CD4-positive, alpha-beta T cell treated with Interferon alpha-2 for 1 hour (primary cell): ENCODE data around the gene GPC6.

Source experiments
- DNase-seq, 2 donors: peaks; one replicate each; pipeline ENCODE4 v3.0.0-alpha.2; 2020 to 2022

The GPC6 gene

GRCh38 chr13:94090773-94091480, 864.3 kb downstream of the GPC6 start:
- no peak for DNase-seq

- no peak for DNase-seq
Measured at GRCh38 chr13:94093652-94094315, 867.2 kb downstream of the GPC6 start.

- no peak for DNase-seq
Measured at GRCh38 chr13:94109715-94110374, 883.2 kb downstream of the GPC6 start.

DNA sequence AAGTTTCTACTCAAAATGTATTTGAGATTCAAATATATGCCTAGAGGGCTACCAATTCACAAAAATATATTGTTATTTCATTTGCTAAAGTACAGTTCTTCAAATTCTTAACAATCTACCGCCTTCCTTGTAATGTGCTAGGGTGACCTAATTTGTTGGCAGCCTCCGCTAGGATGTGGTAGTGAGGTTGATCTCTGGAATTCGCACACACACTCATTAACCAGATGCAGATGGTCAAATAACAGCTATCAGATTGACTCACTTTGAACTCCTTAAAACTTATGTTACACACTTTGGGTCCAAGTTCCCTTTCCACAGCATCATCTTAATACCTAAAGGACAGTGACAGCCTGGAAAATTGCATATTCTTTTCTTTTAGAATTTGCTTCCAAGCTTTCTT, 885.6 kb downstream of the GPC6 start:
- no peak for DNase-seq

GRCh38 chr13:94112731-94113130, 886.1 kb downstream of the GPC6 start:
- DNase-seq = no peak

DNA sequence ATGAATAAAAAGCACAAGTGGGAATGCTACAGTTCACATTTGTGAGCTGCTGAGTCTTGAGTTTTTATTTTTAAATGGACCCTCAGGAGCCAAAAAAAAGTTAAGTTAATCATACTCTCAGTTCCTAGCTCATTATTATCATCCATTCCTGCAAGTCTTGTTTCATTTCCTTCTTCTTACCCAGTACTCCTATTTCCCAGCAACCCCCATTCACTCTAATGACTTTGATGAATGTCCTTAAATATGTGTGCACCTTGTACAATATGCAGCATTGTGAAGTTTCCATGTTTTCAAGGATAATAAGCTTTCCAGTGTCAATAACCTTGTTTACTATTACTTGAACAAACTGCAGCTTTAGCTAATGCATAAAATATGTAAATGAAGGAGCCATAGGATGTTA, 886.6 kb downstream of the GPC6 start:
- DNase-seq = no peak

DNA sequence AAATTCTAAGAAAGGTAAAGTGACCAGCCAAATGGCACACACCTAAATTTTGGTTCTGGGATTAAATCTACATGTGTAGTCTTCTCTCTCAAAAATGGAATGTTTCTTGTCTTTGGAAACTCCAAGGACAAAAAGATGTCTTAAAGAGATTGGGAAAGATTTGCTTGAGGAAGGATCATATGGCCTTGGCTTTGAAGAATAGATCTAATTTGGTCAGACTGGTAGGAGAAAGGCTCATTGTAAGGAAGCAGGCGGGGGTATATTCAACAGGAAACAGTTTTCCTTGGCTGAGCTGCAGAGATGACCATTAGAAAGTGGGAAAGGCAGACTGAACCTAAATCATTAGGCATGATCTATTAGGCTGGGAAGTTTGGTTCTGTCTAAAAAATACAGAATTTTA, 887.6 kb downstream of the GPC6 start:
- no peak for DNase-seq

- peak in 1 of 2 donors; percentile 1 for DNase-seq
Measured at GRCh38 chr13:94115054-94115453, 888.4 kb downstream of the GPC6 start.

DNA sequence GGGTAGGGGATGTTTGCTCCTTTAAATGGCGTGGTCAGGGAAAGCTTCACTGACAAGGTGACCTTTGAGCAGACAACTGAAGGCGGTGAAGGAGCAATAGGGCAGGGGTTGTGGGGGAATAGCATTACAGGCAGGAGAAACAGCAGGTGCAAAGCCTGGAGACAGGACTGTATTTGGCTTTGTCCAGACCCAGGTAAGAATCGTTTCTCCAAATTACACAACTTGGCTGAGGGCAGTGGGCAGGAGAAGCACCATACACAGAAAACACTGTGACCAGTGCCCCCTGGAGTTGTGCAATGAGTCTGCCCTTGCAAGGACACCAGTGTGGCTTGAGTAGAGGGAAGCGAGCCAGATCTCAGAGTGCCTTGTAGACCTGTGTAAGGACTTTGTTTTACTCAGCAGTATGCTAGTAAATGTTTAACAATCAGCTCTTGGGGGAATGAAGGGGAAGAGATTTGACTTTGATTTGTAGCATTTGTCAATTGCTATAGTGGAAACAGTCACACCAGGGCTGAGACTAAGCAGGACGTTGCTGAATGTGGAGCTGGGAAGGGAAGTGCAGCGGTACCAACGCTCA, 892.8 kb downstream of the GPC6 start:
- no peak for DNase-seq

DNA sequence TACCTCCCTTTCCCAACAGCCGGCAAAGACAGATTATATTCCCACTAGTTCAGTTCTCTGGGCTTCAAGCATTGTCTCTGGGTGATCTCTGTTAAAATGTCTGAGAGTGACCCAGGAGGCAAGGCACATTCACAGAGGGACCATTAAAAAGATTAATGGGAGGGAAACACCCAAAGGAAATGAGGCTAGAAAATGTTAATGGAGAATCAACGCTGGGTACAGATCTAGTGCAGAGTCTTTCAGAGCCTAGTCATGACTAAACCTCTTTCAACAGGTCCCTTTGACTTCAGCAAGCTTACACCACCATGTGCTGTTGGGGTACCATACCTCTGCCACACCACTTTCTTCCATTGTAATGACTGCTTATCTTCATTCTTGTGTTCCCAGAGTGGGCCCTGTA, 894.3 kb downstream of the GPC6 start:
- DNase-seq = no peak

DNA sequence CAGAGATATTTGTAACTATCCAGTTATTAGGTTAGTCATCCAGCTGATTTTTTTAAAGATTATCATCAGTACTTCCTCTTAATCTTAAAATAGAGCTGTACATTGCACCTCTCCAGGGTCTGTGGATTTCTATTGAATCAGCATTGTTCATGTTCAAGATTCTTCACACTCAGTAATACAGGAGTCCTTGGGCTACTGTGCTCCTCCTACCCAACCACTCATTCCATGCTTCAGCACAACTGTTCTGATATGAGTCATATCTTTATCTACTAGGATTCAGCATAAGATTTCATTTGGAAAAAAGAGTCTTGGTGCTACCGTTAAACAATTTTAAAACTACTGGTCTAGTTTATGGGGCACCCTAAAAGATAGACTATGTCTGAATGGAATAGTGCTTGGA, 895.1 kb downstream of the GPC6 start:
- DNase-seq = no peak

DNA sequence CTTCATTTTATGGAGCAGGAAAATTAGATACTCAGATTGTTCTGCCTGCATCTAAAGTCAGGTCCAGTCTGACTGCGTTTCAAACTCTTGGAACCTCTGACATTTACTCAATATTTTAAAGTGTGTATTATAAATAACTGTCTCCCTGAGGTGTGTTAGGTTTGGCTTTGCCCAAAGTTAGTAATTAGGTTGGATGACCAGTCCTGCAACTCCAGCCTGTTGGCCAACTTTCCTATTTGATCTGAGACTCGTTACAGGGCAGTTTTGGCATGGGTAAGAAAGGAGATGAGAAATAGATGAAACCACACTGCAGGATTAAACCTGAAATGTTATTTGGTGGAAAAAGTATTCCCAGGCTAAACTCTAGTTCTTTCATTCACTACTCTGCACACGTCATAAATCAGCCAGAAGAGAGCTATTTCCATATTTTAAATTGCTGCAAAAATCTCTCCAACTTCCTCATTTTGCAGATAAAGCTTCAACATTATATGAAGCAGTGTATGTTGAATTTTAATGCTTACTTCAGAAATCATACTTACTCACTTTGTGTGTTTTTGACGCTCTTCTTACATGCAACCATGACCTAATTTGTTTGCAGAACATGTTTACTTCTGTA, 895.8 kb downstream of the GPC6 start:
- DNase-seq = no peak

- DNase-seq = no peak
Measured at GRCh38 chr13:94123557-94123956, 897.0 kb downstream of the GPC6 start.

- no peak for DNase-seq
Measured at GRCh38 chr13:94128430-94128829, 901.8 kb downstream of the GPC6 start.

DNA sequence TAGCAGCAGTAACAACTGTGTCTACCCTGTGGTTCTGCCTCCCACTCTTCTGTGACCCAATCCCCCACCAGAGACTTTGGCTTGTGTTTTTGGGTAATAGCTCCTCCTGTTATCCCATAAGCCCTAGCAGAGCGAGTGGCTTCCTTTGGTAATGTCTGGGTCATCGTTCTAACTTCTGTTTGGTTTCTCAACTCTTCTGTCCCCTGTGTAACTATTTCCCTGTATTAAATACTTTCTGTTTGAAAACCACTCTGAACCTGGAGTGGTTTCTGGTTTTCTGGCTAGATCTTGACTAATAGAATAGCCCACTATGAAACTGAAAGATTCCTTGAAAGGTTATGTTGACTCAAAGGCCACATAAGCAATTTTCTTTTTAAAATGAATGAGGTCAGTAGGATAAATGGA, 902.9 kb downstream of the GPC6 start:
- no peak for DNase-seq

DNA sequence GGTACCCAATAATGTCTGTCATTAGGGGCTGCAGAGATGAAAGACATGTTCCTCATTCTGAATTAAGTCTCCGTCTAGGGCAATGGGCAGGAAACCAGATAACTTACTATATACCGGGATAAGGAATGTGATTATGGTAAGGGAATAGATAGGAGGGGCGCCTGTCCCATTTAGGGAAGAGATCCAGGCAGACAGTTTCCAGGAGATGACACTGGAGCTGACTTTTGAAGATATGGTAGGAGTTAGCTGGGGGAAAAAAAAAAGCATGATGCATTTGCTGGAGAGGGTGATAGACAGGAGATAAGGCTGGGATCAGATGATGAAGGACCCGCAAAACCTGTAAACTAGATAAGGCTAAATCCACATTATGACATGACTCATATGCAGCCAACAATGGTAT, 912.2 kb downstream of the GPC6 start:
- no peak for DNase-seq

- DNase-seq = no peak
Measured at GRCh38 chr13:94139393-94139995, 912.9 kb downstream of the GPC6 start.

- no peak for DNase-seq
Measured at GRCh38 chr13:94140027-94140426, 913.4 kb downstream of the GPC6 start.

- no peak for DNase-seq
Measured at GRCh38 chr13:94140511-94140910, 913.9 kb downstream of the GPC6 start.

DNA sequence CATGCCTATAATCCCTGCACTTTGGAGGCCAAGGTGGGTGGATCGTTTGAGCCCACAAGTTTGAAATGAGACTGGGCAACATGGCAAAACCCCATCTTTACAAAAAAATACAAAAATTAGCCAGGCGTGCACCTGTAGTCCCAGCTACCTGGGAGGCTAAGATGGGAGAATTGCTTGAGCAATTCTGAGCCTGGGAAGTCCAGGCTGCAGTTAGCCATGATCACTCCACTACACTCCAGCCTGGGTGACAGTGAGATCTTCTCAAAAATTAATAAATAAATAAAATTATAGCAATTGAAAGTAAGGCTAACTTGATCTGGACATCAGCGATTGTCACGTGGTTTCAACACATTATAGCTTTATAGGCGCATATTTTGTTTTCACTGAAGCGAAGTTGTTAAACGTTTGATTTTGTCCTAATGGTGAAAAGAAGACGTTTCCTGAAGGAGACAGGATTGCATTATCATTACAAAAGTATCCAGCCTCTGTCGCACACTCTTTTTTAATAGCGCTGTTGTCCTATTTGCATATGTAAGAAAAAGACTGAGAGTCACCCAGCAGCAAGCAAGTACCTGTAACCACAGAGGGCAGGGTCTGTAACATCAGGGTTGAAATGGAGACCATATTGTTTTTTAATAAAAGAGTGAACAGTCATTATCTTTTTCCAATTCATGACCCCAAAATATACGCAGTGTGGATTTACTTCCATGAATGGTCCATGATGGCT, 917.2 kb downstream of the GPC6 start:
- DNase-seq = no peak

GRCh38 chr13:94145966-94146365, 919.4 kb downstream of the GPC6 start:
- DNase-seq = no peak

DNA sequence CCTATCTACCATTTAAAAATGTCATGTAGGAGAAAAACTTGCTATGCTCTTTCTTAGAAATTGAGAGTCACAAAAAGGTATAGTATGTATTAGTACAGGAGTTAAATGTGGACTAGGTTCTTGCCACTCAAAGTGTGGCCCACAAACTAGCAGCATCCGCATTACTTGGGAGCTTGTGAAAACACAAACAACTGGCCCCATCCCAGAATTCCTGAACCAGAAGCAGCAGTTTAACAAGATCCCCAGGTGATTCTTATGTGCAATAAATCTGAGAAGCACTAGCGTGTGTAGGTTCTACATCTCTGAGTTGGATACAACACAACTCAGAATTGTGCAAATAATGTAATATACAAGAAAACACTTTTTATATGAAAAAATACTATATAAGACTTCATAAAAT, 927.0 kb downstream of the GPC6 start:
- no peak for DNase-seq
